AG10803 (cell line): ENCODE results near the gene SOS1.
A peak's percentile ranks its signal among the peaks of the same experiment; 100 is the strongest.

Experiments used
- DNase-seq: peaks from one replicate; pipeline ENCODE4 v3.0.0; 2010; ENCODE audit warnings: low read depth
- H3K4me3 ChIP-seq: 2 replicates; pipeline ENCODE4 v1.5.1; 2011; ENCODE audit warnings: mild to moderate bottlenecking, low read length, control low read depth
- TF ChIP-seq, protein P1 (sequence below): conservative IDR thresholded peaks from 2 replicates; pipeline ENCODE4 v1.5.1; 2011; ENCODE audit warnings: mild to moderate bottlenecking, low read length, control low read depth, inconsistent platforms

Gene SOS1

GRCh38 chr2:39136799-39137198 is 15.9 kb upstream of the SOS1 start:
- H3K4me3 ChIP-seq, result no peak overlapping the region
- DNase-seq, result no peak
- TF ChIP-seq, protein P1, sequence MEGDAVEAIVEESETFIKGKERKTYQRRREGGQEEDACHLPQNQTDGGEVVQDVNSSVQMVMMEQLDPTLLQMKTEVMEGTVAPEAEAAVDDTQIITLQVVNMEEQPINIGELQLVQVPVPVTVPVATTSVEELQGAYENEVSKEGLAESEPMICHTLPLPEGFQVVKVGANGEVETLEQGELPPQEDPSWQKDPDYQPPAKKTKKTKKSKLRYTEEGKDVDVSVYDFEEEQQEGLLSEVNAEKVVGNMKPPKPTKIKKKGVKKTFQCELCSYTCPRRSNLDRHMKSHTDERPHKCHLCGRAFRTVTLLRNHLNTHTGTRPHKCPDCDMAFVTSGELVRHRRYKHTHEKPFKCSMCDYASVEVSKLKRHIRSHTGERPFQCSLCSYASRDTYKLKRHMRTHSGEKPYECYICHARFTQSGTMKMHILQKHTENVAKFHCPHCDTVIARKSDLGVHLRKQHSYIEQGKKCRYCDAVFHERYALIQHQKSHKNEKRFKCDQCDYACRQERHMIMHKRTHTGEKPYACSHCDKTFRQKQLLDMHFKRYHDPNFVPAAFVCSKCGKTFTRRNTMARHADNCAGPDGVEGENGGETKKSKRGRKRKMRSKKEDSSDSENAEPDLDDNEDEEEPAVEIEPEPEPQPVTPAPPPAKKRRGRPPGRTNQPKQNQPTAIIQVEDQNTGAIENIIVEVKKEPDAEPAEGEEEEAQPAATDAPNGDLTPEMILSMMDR, result no peak

GRCh38 chr2:39135690-39136259 is 14.9 kb upstream of the SOS1 start:
- H3K4me3 ChIP-seq, result no peak overlapping the region
- TF ChIP-seq, protein P1, result no peak
- no peak for DNase-seq

- TF ChIP-seq, protein P1, result no peak
- DNase-seq, result no peak
- no peak overlapping the region for H3K4me3 ChIP-seq
Observed at GRCh38 chr2:39133215-39133851, 12.5 kb upstream of the SOS1 start.

GRCh38 chr2:39128919-39129391 is 8.1 kb upstream of the SOS1 start:
- TF ChIP-seq, protein P1, result no peak
- H3K4me3 ChIP-seq, result no peak overlapping the region
- no peak for DNase-seq

DNA sequence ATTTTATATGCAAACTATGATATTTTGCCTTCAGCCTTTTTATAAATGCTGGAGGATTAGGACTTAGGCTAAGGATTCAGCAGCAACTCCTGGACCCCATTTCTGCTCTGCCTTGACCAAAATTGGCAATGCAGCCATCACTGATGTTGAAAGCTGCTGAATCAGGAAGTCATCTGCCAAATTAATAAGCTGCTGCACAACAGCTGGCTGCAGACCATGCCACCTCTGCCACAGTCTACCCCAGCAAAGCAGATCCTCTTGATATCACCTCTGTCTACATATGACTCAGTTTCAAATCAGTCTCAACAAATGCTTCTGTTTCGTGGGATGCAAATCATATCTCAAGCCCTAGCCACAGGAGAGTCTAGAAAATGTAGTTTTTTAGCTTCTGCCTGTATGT is 7.1 kb upstream of the SOS1 start:
- peak; percentile 55 for DNase-seq
- TF ChIP-seq, protein P1, result no peak
- no peak overlapping the region; the same call in 1 of the 2 replicates for H3K4me3 ChIP-seq

- TF ChIP-seq, protein P1, result no peak
- peak overlapping the region; percentile 80 for H3K4me3 ChIP-seq
- no peak for DNase-seq
Observed at GRCh38 chr2:39124746-39125057, 3.9 kb upstream of the SOS1 start.

DNA sequence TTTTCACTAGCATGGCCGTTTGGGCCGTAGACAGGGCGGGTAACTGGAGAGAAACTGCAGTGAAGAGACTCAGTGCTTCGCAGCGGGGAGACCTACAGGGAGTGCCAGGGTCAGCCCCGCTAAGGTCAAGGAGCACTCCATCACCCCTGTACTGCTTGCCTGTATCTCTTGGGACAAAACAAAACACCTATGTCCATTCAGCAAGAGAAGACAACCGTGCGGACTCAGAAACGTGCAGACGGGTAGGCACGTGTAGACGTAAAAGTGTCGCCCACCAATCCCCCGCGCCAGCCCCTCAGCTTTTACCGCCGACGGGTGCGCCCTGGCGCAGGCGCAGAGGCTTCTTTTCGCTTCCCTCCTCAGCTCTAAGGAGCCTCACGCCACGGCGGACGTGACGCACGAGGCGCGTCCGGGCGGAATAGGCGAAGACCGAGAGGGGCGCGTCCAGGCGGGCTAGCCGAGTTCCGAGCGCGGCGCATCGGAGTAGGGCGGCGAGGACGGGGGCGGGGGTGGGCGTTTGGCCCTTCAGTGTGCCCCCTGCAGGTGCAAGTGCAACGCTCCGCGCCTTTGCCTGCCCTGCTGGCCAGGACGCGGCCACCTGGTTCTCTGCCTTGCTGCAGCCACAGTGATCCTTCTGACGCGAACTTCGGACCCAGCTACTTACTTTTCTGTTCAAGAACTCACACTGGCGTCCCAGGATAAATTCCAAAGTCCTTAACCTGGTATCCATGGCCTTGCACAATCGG is 3.3 kb upstream of the SOS1 start:
- DNase-seq, result peak; percentile 93
- TF ChIP-seq, protein P1, result peak; percentile 45
- H3K4me3 ChIP-seq, result peak overlapping the region; percentile 80
